Stimulated activated CD4-positive, alpha-beta T cell treated with anti-CD3 and anti-CD28 coated beads, TNF-alpha, amount 100 ng/mL, for 4 hours (primary cell): ENCODE results near the gene CAPZA1.
"Not testable (repeated sequence)": the region's sequence is repeated elsewhere in the genome, so short reads cannot be mapped to it uniquely, and the experiment has no call there.

ENCODE experiments used
- DNase-seq, 3 experiments: peaks; one replicate each; pipeline ENCODE4 v3.0.0-alpha.2; 2020; ENCODE audit warnings: low read depth in 3 of 3

CAPZA1 gene

DNA sequence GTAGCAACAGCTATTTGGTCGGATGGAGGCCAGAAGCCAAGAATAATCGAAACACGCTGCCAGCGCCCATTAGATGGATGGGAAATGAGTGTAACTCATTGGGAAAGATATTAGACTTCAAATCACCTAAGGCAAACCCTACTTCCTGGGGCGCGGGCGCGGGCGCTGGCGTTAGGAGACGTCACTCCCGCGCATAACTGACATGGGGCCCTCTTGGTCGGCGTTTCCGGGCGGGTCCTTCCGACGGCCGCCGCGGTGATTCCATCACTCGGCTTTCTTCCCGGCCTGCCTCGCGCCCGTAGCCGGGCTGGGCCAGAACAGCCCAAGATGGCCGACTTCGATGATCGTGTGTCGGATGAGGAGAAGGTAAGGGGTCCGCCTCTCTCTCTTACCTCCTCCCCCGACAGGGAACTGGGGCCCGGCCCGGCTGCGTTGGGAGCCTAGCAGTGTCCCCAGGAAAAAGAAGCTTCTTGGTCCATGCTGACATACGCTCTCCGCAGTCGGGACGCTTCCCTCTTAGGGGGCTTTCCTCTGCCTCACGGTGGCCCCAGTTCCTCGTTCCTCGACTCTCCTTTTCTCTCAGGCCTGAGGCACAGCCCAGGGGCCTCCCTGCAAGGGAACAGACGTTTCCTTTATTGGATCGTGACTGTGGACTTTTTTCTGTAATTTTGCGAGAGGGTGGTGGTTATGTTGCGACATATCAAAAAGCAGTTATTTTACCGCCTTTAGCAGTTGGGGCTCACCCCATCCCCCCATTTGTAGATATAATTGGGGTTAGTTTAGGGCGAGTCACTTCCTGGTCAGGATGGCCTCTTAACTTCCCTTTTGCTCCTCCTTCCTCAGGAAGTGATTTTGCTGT, at the start of gene CAPZA1:
CAPZA1 (plus strand) TSS at position 315 of the 859 bp plus-strand sequence; CDS start at position 328, 13 bp downstream.
- peak; percentile 77 to 81 (median 78) for DNase-seq

DNA sequence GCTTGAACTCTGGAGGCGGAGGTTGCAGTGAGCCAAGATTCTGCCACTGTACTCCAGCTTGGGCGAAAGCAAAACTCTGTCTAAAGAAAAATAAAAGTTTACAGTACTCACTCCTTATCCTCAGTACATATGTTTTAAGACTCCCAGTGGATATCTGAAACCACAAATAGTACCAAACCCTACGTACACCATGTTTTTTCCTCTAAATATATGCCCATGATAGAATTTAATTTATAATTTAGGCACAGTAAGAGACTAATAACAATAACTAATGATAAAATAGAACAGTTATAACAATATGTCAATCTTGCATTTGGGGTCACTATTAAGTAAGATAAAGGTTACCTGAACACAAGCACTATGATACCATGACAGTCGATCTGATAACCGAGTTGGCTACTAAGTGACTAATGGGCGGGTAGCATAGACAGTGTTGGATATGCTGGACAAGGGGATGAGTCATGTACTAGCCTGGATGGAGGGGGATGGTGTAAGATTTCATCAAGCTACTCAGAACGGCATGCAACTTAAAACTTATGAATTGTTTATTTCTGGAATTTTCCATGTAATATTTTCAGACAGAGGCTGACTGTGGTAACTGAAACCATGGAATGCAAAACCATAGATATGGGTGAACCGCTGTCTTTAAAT, 44.4 kb upstream of the CAPZA1 start:
- DNase-seq, result no peak

DNA sequence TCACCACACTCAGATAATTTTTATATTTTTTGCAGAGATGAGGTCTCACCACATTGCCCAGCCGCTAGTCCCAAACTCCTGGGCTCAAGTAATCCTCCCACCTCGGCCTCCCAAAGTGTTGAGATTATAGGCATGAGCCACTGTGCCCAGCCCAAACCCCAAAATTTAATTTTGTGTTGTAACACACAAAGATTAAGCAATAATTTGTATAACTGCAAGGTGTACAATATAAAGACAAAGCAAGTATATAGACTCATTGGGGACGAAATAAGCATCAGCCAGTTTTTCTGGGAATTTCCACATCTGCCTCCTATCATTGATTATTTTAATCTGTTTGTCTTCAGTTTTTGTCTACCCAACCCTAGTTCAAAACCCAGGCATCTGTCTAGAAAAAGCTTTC, 43.4 kb upstream of the CAPZA1 start:
- DNase-seq, result no peak

DNA sequence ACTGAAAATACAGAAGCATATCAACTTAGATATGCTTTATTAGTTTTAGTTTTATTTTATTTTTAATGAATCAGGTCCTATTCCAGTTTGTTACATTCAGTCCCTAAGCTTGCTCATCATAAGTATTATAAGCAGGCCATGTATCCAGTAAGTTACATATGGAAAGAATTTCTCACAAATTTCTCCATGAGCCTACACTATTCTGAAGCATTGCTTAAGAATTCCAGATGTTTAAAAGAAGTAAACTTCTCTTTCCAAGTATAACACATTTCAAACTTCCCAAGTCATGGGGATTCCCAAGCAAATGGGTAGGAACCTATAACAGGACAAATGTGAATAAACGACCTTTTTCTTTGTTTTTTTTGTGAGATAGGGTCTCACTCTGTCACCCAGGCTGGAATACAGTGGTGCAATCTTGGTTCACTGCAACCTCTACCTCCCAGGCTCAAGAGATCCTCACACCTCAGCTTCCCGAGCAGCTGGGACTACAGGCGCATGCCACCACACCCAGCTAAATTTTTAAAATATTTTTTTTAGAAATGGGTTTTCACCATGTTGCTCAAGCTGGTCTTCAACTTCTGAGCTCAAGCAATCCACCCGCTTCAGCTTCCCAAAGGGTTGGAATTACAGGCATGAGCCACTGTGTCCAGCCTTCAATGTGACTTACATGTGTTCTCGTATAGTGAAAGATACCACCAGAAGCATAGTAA, 39.7 kb upstream of the CAPZA1 start:
- DNase-seq, result no peak

DNA sequence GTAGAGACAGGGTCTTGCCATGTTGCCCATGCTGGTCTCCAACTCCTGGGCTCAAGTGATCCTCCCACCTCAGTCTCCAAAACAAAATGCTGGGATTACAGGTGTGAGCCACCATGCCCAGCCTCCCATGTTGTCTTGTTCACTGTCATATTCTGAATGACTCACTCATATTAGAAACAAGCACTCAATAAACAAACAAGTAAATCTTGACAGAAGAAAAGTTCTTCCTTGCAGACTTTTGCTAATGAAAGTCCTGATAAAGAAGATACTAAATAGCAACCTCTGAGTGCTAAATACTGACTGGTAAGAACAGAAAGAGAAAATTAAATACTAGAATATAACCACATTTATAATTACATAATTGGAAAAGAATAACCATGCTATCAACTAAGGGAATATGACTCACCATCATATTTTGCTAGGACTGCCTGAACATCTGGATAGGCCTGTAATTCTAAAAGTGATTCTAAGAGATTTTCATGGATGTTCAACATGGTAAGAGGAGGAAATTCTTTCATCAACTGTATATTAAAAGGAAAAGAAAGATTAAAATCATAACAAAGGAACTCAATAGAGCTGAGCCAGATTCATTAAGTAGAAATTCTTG, 37.9 kb upstream of the CAPZA1 start:
- no peak for DNase-seq

DNA sequence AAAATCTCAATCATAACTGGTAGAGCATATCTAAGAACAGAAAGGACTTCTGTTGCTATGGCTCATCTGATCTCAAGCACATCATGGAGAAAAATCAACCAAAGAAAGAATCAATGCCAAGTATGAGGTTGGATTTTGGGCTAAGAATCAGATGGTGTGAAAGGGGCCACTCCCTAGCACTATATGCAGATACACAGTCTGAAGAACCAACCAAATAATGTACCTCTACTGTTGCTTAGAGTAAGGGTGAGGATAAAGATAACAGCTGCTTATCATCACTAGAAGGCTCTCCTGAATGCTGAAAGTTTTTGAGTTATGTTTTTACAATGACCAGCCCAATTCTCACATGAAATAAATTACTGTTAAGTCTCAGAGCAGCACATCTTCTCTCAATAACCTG, 36.3 kb upstream of the CAPZA1 start:
- DNase-seq, result no peak

DNA sequence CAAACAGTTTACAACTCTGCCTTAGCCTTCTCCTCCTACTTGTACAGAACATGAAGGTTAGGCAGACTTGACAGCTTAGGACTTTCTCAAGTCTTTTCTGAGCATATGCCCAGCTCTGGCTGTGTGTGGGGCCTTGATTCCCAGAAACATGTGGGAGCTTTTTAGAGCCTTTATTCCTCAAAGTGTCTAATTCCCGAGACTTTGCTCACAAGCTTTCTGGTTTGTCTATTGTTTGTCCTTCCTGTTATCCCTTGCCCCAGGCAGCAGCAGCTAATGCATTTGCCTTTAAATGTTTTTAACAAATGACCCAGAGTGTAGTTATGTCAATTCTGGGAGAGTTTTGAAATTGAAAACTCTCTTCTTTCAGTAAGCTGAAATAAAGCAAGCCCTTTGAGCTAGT, 29.9 kb upstream of the CAPZA1 start:
- no peak for DNase-seq

DNA sequence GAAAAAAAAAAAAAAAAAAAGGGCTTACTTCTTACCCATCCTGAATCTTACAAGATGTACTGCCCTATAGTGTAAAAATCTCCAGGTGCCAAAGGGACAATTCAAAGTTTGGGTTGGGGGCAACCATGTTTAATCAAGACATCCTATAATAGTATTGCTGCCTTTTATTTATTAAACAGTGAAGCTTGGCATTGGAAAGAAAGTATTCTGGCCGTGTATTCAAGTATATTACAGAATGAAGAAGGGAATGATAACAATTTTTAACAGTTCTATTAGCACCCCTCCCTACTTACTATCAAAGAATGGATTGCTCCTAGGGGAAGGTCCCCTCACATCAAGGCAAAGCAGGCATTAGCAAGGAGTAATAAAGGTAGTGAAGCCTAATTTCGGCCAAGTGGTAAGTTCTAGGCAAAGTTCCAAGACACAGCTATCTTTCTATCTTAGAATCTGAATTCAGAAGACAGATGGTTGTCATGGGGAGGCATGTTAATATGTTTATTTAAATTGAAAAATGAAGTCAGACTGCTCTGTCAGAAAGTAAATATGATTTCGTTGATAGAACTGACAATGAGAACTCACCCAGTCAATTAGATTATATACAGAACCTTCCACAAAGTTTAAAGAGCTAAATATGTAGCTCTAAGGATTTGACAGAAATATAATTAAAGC, 25.3 kb upstream of the CAPZA1 start:
- no peak for DNase-seq

DNA sequence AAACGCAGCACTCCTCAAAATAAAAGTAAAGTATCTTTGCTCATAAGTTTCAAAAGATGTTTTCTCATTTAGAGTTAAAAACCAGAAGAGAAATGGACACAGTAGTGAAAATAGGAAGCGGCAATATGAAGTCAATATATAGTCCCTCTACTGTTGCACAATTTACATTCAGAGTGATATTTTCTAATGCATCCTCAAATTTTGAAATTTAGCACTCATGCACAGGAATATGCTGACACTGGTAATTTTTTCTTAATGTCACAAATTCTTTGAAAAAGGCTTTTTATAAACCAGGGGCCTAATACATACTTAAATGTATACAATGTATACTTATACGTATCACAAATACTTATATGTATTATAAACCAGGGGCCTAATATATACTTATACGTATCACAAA, 20.2 kb upstream of the CAPZA1 start:
- no peak for DNase-seq

DNA sequence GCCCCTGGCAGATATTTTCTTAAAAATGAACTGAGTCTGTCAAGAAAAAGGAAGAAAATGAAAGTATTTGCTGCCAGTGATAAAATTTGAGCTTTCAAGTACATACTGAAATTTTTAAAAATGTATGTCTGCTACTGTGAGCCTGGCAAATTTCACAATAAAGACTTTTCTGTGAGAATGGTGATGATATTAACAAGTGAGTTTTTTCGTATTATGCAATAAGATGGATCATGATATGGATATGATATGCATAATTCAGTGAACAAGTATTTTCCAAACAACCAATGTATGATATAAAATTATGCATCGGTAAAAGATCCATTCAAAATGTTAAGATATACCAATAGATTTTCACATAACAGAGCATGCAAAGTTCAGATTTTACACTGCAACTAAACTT, 16.6 kb upstream of the CAPZA1 start:
- no peak for DNase-seq

DNA sequence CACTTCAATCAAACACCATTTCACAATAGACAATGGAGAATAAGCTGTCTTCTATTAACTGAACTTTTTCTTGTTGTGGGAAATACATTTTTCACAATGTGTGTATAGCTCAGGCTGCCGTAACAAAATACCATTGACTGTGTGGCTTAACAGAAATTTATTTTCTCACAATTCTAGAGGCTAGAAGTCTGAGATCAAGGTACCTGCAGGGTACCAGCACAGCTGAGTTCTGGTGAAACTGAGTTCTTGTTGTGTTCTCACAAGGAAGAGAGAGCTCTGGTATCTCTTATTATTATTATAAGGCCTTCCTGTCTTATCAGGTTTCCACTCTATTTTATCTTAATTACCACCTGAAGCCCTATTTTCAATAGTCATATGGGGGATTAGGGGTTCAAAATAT, 16.1 kb upstream of the CAPZA1 start:
- DNase-seq, result no peak

DNA sequence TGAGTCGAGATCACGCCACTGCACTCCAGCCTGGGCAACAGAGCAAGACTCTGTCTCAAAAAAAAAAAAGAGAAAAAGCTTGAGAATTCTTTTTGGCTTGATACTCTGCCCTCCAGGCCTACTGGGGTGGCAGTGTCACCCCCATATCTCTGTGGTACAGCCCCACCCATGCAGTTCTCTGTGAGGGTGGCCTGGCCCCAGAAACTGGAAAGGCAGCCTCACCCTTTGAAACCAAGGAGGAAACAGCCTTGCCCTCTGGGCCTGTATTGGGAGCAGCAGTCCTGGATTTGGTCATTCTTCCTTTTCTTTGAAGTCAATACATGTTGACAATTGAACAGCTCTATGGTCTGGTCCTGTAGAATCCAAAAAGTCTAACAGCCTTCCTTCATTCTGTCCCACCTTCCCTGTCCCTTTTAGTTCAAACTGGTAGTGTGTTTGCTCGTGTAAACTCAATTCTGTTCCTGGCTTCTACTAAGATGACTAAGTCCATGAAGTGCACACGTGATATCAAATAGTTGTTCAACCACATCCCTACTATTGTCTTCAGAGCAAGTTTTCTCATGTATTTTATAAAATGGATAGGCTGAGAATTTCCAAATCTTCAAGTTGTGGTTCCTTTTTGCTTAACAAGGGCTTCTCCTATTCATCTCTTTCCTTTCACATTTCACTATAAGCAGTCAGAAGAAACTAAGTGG, 13.9 kb upstream of the CAPZA1 start:
- no peak for DNase-seq

DNA sequence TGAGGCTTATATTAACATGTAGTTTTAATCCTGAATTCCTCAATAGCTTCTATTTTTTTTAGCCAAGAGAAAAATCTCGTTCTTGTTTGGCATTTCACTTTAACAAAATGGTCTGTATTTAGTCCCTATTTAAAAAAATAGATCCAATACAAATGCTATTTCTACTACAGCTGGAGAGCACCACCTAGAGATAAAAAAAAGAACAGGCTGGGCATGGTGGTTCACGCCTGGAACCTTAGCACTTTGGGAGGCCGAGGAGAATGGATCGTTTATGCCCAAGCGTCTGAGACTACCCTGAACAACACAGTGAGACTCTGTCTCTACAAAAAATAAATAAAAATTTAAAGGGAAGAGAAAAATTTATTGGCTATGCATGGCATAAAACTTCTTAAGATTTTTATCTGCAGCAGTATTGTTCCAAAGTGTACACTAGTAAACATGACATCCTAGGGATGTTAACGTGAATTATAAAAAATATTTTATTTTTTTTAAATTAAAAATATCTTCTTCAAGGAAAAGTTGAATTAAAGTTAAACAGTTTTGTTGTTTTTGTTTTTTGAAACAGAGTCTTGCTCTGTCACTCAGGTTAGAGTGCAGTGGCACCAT, 5.1 kb upstream of the CAPZA1 start:
- DNase-seq, result no peak

DNA sequence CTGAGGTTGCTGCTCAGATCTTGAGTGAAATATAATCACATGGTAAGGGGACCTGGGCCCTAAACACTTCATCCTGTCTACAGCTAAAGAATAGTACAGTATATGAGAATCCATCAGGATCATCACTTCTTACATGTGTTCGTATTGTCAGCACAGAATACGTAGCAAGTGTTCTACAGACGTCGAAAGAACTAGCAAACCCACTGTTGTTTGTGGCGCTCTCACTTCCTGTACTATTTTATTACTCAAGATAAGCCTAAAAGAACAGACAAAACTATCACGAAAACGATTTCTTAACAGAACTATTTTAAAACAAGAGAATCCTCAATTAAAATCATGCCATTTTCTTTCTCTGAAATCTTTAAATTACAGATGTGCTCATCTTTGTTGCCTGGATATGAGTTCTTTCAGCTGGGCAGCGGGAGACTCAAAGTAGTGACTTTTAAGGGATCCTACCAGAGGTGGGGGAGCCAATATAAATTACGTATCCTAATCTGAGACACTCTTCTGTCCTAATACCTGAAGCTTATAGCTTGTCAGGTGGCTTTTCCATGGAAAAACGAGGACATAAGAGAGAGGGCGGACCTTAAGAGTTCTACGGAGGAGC, 1.4 kb upstream of the CAPZA1 start:
- DNase-seq, result no peak

DNA sequence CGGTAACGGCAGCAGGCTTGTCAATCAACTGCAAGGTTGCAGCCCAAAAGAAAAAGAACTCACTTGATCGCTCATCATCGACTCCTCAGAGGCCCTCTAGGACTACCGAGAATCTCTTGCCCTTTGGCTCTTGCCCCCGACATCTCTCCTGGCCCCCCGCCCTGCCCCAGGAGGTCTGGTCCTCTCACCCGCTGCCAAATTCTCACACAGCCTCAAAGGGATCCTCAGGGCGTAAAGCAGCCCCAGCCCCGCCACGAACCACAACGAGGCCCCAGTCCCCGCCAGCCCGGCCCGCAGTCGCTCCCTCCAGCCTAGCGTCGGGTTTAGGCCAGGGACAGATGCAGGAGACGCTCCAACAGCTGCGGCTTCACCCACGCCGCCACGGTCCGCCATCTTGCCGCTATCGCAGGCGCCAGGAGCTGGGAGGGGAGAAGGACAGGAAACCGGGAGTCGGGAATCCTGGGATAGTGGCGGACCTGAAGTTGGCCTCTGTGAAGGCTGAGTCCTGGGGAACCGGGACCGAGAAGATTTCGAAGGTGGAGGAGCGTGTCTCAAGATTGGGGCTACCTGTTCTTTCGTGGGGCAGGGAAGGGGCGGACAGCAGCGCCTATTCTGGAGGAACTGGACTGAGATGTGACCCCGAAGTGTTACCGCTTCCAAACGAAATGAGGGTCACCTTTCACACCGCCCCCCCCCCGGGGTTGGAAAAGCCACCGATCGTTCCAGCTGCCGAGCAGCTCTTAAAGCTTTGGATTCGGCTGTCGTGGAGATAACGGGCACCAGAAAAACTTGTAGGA, 713 bp upstream of the CAPZA1 start, which contains the start of gene ST7L:
ST7L (minus strand) TSS at position 421 of the 797 bp plus-strand sequence; CDS start at position 393, 28 bp downstream.
- DNase-seq, result peak; percentile 26 to 44 (median 39)

DNA sequence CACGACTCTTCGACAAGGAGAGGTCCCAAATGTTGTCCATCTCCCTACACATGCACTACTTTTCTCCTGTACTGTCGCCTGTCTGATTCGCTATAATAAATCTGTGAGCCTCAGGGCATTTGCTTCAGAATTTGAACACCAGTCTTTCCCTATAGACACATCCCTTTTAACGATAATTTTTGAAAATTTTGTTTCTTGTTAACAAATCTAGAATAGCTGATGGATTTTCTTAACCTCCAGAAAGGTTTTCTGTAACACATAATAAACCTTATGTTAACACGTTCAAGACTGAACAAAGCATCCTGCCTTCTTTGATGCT, 704 bp downstream of the CAPZA1 start:
- DNase-seq, result no peak

DNA sequence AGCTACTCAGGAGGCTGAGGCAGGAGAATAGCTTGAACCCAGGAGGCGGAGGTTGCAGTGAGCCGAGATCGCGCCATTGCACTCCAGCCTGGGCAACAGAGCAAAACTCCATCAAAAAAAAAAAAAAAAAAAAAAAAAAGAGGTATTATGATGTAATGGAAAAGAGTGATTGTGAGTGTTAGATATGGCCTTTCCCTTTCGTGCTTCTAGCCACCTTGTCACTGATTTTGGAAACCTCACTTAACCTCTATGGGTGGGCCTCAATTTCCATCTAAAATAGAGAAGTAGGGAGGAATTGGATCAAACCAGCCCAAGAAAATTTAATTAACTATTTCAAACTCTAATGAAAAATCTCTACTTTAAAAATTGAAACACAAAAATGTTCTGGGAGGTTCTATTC, 4.9 kb downstream of the CAPZA1 start:
- DNase-seq, result not testable (repeated sequence)

DNA sequence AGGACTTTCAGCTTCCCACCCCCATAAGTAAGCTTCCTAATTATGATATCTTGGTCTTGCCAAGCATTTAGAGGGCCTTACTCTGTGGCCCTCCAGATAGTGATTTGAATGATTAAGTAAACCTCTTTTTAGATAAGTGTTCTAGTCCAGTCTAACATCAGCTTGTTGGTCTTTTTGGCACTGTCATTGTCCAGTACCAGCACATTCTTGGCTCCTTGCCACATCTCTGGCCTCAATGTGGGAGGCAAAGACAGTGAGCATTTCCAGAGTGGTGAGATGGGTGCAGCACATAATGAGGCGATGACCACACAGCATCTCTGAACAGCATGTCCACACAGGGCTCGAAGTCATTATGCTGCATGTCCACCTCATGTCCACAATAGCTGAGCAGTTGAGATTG, 6.1 kb downstream of the CAPZA1 start:
- DNase-seq, result no peak

DNA sequence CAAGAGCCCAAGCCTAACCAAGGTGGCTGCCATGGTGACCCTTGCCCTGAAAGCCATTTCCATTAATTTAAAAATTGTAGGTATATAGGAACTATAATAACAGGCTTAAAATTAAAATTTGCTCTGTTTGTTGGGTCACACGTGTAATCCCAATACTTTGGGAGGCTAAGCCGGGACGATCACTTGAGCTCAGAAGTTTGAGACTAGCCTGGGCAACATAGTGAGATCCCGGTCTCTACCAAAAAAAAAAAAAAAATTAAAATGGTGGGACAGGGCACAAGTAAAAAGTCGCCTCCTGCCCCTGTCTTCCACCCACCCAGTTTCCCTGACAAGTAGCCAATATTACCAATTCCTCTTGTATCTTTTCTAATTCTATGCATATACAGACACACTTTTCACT, 6.6 kb downstream of the CAPZA1 start:
- no peak for DNase-seq
